H1 (cell line): Measurements from ENCODE around the gene SERPINB8.

Experiments used
- CTCF ChIP-seq, 3 experiments: IDR thresholded peaks; 1 replicate in 2 of 3; 2 replicates in 1 of 3; pipeline versions ENCODE4 v1.5.1 to v1.6.1; 2011; ENCODE audit warnings: low read length in 3 of 3, mild to moderate bottlenecking in 3 of 3, inconsistent platforms in 2 of 3, low read depth in 1 of 3, moderate library complexity in 1 of 3; ENCODE audit not compliant: insufficient read depth in 1 of 3; ENCODE audit errors: control extremely low read depth in 1 of 3
- E2F6 ChIP-seq: IDR thresholded peaks from 2 replicates; pipeline ENCODE4 v1.6.1; 2012; ENCODE audit warnings: inconsistent platforms
- GTF2F1 ChIP-seq: IDR thresholded peaks from 2 replicates; pipeline ENCODE4 v1.6.1; 2012; ENCODE audit warnings: low read depth, low read length, improper control_type of control experiment, borderline replicate concordance
- JUND ChIP-seq: IDR thresholded peaks from 2 replicates; pipeline ENCODE4 v1.6.1; 2011; ENCODE audit warnings: mild to moderate bottlenecking, improper control_type of control experiment, low read length
- KDM5A ChIP-seq: fragments of 200-600 bp; IDR thresholded peaks from 2 replicates; pipeline ENCODE4 v1.7.1; 2012; ENCODE audit warnings: mild to moderate bottlenecking, low read length, inconsistent platforms, mixed read lengths
- POLR2A ChIP-seq, 2 experiments: IDR thresholded peaks; 1 replicate in 1 of 2; 2 replicates in 1 of 2; pipeline ENCODE4 v1.6.1; 2011; ENCODE audit warnings: low read depth in 2 of 2, low read length in 2 of 2, mild to moderate bottlenecking in 2 of 2; ENCODE audit errors: control extremely low read depth in 1 of 2
- POLR2AphosphoS5 ChIP-seq: IDR thresholded peaks from 2 replicates; pipeline ENCODE4 v1.6.1; 2011; ENCODE audit warnings: low read depth, low read length
- RAD21 ChIP-seq, 2 experiments: IDR thresholded peaks in 1 of 2; conservative IDR thresholded peaks in 1 of 2; 2 replicates each; pipeline ENCODE4 v1.6.1; 2011; ENCODE audit warnings: low read depth in 2 of 2, low read length in 2 of 2, improper control_type of control experiment in 1 of 2, inconsistent platforms in 1 of 2, mild to moderate bottlenecking in 1 of 2, moderate library complexity in 1 of 2
- SIN3A ChIP-seq, 2 experiments: IDR thresholded peaks in 1 of 2; conservative IDR thresholded peaks in 1 of 2; 2 replicates each; pipeline ENCODE4 v1.6.1; 2011 to 2012; ENCODE audit warnings: low read length in 2 of 2, improper control_type of control experiment in 1 of 2, low read depth in 1 of 2, mild to moderate bottlenecking in 1 of 2
- SIX5 ChIP-seq: IDR thresholded peaks from 2 replicates; pipeline ENCODE4 v1.6.1; 2011; ENCODE audit warnings: mild to moderate bottlenecking, low read depth, low read length
- SRF ChIP-seq: IDR thresholded peaks from 2 replicates; pipeline ENCODE4 v1.6.1; 2011; ENCODE audit warnings: mild to moderate bottlenecking, low read depth, low read length, moderate library complexity
- TBP ChIP-seq: IDR thresholded peaks from 2 replicates; pipeline ENCODE4 v1.6.1; 2011; ENCODE audit warnings: low read depth, low read length, improper control_type of control experiment
- ZNF274 ChIP-seq: IDR thresholded peaks from 2 replicates; pipeline ENCODE4 v1.7.0; 2012; ENCODE audit warnings: low read length, borderline replicate concordance; ENCODE audit errors: extremely low read depth

- TF ChIP-seq CTCF (IDR thresholded peaks at IDR 0.05; ENCODE audit: control extremely low read depth in 1 of 3, insufficient read depth in 1 of 3, low read depth in 1 of 3, low read length in 3 of 3): no peak
- no peak for TF ChIP-seq RAD21 (IDR thresholded peaks at IDR 0.05 in 1 of 2, conservative IDR thresholded peaks at IDR 0.05 in 1 of 2; ENCODE audit: low read depth in 2 of 2, low read length in 2 of 2)
- no peak for TF ChIP-seq POLR2A (IDR thresholded peaks at IDR 0.05; ENCODE audit: control extremely low read depth in 1 of 2, low read depth in 2 of 2, low read length in 2 of 2)
- no peak for TF ChIP-seq SRF
- TF ChIP-seq SIN3A (conservative IDR thresholded peaks at IDR 0.05 in 1 of 2, IDR thresholded peaks at IDR 0.05 in 1 of 2; ENCODE audit: low read depth in 1 of 2, low read length in 2 of 2): no peak
- no peak for TF ChIP-seq E2F6
- no peak for TF ChIP-seq KDM5A
- no peak for TF ChIP-seq SIX5
- TF ChIP-seq POLR2AphosphoS5: no peak
- TF ChIP-seq GTF2F1: no peak
- no peak for TF ChIP-seq JUND
- TF ChIP-seq TBP: no peak
- TF ChIP-seq ZNF274: no peak
Measured at GRCh38 chr18:63972002-63972376, 2.1 kb downstream of the SERPINB8 start.
